Gastrocnemius medialis (tissue), 4 donors: Measurements from ENCODE around the gene FIZ1.

ENCODE experiments used
- POLR2A ChIP-seq, 2 donors: fragments of 450-650 bp; IDR thresholded peaks; one replicate each; pipeline ENCODE4 v1.6.1; 2017; ENCODE audit warnings: antibody characterized with exemption in 2 of 2, mild to moderate bottlenecking in 2 of 2, moderate library complexity in 2 of 2
- TF ChIP-seq, protein P1 (sequence below), 5 experiments: fragments of 450-650 bp in 3 of 5; fragments of 200-600 bp in 2 of 5; sonication (generic) in 2 of 5; IDR thresholded peaks in 4 of 5; conservative IDR thresholded peaks in 1 of 5; 1 replicate in 4 of 5; 2 replicates in 1 of 5; pipeline ENCODE4 v1.5.1; 2016 to 2019; ENCODE audit warnings: antibody characterized with exemption in 5 of 5, mild to moderate bottlenecking in 3 of 5, moderate library complexity in 3 of 5

DNA sequence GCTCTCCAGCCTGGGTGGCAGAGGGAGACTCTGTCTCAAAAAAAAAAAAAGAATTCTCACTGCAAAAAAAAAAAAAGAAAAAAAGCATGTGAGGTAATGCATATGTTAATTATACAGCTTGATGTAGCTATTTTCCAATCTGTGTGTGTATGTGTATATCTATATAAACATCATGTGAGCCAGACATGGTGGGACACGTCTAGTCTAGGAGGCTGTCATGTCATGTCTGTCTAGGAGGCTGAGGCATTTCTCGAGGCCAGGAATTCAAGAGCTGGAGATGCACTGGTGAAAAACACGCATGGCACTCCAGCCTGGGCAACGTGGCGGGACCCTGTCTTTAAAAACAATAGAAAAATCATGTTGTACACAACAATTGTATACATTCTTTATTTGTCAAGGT, 47.1 kb downstream of the FIZ1 start:
- TF ChIP-seq, protein P1, sequence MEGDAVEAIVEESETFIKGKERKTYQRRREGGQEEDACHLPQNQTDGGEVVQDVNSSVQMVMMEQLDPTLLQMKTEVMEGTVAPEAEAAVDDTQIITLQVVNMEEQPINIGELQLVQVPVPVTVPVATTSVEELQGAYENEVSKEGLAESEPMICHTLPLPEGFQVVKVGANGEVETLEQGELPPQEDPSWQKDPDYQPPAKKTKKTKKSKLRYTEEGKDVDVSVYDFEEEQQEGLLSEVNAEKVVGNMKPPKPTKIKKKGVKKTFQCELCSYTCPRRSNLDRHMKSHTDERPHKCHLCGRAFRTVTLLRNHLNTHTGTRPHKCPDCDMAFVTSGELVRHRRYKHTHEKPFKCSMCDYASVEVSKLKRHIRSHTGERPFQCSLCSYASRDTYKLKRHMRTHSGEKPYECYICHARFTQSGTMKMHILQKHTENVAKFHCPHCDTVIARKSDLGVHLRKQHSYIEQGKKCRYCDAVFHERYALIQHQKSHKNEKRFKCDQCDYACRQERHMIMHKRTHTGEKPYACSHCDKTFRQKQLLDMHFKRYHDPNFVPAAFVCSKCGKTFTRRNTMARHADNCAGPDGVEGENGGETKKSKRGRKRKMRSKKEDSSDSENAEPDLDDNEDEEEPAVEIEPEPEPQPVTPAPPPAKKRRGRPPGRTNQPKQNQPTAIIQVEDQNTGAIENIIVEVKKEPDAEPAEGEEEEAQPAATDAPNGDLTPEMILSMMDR (IDR thresholded peaks at IDR 0.05 in 4 of 5, conservative IDR thresholded peaks at IDR 0.05 in 1 of 5), result no peak
- no peak for TF ChIP-seq POLR2A (IDR thresholded peaks at IDR 0.05)
